Spleen (tissue), 11 donors: ENCODE results near the gene TEX36. TPM values are rescaled to one million over a fixed set of nuclear protein-coding genes. Genes with fewer than 3 reads are reported as not detected.
"Not testable (repeated sequence)": the region's sequence is repeated elsewhere in the genome, so short reads cannot be mapped to it uniquely, and the experiment has no call there.

Experiments used
- DNase-seq: peaks from one replicate; pipeline ENCODE4 v3.0.0-alpha.2; 2020
- H3K27ac ChIP-seq, 8 donors: fragments of 200-600 bp; sonication (generic) in 7 of 8; 1 replicate in 4 of 8; 2 replicates in 4 of 8; pipeline versions ENCODE4 v1.5.0 to v1.8.0; 2016 to 2021; ENCODE audit warnings: inconsistent platforms in 4 of 8, mild to moderate bottlenecking in 4 of 8, moderate library complexity in 1 of 8
- H3K27me3 ChIP-seq, 7 donors: fragments of 200-600 bp; sonication (generic) in 6 of 7; replicated peaks in 1 of 7; 1 replicate in 4 of 7; 2 replicates in 3 of 7; pipeline versions ENCODE4 v1.5.0 to v1.8.0; 2016 to 2021; ENCODE audit warnings: inconsistent platforms in 3 of 7, mild to moderate bottlenecking in 1 of 7
- H3K36me3 ChIP-seq, 6 donors: fragments of 200-600 bp; sonication (generic) in 5 of 6; 1 replicate in 4 of 6; 2 replicates in 2 of 6; pipeline versions ENCODE4 v1.5.0 to v1.8.0; 2016 to 2021; ENCODE audit warnings: inconsistent platforms in 2 of 6
- H3K4me1 ChIP-seq, 6 donors: fragments of 200-600 bp; sonication (generic) in 5 of 6; 1 replicate in 3 of 6; 2 replicates in 3 of 6; pipeline versions ENCODE4 v1.5.0 to v1.8.0; 2016 to 2021; ENCODE audit warnings: inconsistent platforms in 3 of 6
- H3K4me3 ChIP-seq, 8 donors: fragments of 200-600 bp; sonication (generic) in 7 of 8; 1 replicate in 4 of 8; 2 replicates in 4 of 8; pipeline versions ENCODE4 v1.5.0 to v1.8.0; 2016 to 2021; ENCODE audit warnings: inconsistent platforms in 4 of 8, mild to moderate bottlenecking in 4 of 8, moderate library complexity in 2 of 8
- H3K9me3 ChIP-seq, 8 donors: fragments of 200-600 bp; sonication (generic) in 7 of 8; 1 replicate in 4 of 8; 2 replicates in 4 of 8; pipeline versions ENCODE4 v1.5.0 to v1.8.0; 2016 to 2021; ENCODE audit warnings: inconsistent platforms in 4 of 8
- POLR2A ChIP-seq, 3 donors: fragments of 450-650 bp; IDR thresholded peaks; one replicate each; pipeline ENCODE4 v1.5.1; 2017; ENCODE audit warnings: antibody characterized with exemption in 3 of 3, mild to moderate bottlenecking in 1 of 3
- POLR2AphosphoS5 ChIP-seq, 3 donors: sonication (generic); formaldehyde crosslinking; IDR thresholded peaks; one replicate each; pipeline ENCODE4 v1.5.1; 2017; ENCODE audit warnings: antibody characterized with exemption in 3 of 3
- WGBS, 5 donors: extraction: QIAGEN DNeasy Blood & Tissue Kit in 3 of 5; methylation state at CpG; one replicate each; pipeline versions ENCODE4 v1.1.5 to v1.1.7; 2013 to 2018; 5-methylcytosine and 5-hydroxymethylcytosine counted together
- intact Hi-C: fragments of 100-400 bp; cut with DNase I; formaldehyde crosslinking; loops from one replicate; pipeline ENCODE4 v1.15.0; 2023; ENCODE audit warnings: low total_unique reads
- polyA plus RNA-seq, 3 donors: library from polyadenylated mRNA; stranded (reverse); fragments of 200-250 nt; gene quantifications; one replicate each; pipeline ENCODE4 v1.2.1, GENCODE V29; 2013
- total RNA-seq, 7 donors: library from RNA; depleted of rRNA in 3 of 7; stranded (reverse); fragments of >200 nt in 3 of 7; fragmentation: NEBNext Ultra II Directional in 4 of 7; extraction: Animal tissue kit (Norgen Biotek cat#: 25700) in 4 of 7; gene quantifications; one replicate each; pipeline versions ENCODE4 v1.1.0 to v1.2.1, GENCODE V29; 2016 to 2021
- TF ChIP-seq, protein P1 (sequence below), 11 experiments: fragments of 200-600 bp in 7 of 11; fragments of 450-650 bp in 4 of 11; sonication (generic) in 4 of 11; IDR thresholded peaks in 8 of 11; conservative IDR thresholded peaks in 3 of 11; 1 replicate in 7 of 11; 2 replicates in 4 of 11; pipeline versions ENCODE4 v1.4.0 to v1.8.0; 2016 to 2021; ENCODE audit warnings: antibody characterized with exemption in 11 of 11, inconsistent platforms in 4 of 11, mild to moderate bottlenecking in 1 of 11
- donor health status: healthy with polysubstance abuse.
- donor health status: DM: no; HTN: no; CAD: no; lungs with moderate emphysema.
- donor health status: DM: no; HTN: no; CAD: no.
- donor health status: Bipolar disorder and iron deficiency.
- donor health status: healthy.
- donor health status: DM: no; HTN: no; CAD: no.
- donor health status: DM: yes; HTN: yes; CAD: no.

The TEX36 gene
- total and polyA plus RNA-seq, 10 donors: not detected

DNA sequence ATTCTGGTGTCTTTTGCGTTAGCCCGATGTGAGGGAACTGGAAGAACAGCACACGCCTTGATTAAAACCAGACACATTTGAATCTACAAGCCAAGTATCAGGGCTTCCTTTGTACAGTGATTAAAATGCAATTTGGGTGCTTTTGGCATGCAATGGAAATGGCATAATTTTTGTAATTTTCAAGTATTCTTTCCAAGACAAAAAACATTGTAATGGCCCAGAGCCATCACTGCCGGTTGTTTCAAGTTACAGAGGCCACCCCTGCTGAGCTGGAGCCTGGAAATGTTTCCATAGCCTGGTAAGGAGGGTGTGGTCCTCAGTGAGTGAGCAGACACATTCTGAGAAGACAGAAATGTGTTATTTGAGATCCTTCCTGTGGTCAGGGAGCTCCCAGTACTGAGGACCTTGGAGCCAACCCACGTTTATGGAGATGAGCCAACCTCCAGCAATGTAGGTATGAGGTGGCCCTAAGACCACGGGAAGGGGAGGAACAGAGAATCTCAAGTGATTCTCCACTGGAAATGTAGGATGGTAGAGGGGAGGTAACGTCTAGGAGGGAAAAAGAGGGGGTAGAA is 20.9 kb downstream of the TEX36 start:
- no peak for DNase-seq
- H3K27me3 ChIP-seq: no peaks in the 10 kb centered on the region
- H3K4me3 ChIP-seq: no peak overlapping the region
- H3K27ac ChIP-seq: no peak overlapping the region
- H3K36me3 ChIP-seq: no peaks in the 10 kb centered on the region
- intact Hi-C loops: no loop called here
- 65 to 78% (median 67%) methylated on average over 7 of the region's 7 CpGs for WGBS, 5 donors
- peaks cover 0 to 18% (median 10%) of the 10 kb centered on the region in 8 donors for H3K9me3 ChIP-seq
- H3K4me1 ChIP-seq: no peaks in the 10 kb centered on the region
- TF ChIP-seq, protein P1, sequence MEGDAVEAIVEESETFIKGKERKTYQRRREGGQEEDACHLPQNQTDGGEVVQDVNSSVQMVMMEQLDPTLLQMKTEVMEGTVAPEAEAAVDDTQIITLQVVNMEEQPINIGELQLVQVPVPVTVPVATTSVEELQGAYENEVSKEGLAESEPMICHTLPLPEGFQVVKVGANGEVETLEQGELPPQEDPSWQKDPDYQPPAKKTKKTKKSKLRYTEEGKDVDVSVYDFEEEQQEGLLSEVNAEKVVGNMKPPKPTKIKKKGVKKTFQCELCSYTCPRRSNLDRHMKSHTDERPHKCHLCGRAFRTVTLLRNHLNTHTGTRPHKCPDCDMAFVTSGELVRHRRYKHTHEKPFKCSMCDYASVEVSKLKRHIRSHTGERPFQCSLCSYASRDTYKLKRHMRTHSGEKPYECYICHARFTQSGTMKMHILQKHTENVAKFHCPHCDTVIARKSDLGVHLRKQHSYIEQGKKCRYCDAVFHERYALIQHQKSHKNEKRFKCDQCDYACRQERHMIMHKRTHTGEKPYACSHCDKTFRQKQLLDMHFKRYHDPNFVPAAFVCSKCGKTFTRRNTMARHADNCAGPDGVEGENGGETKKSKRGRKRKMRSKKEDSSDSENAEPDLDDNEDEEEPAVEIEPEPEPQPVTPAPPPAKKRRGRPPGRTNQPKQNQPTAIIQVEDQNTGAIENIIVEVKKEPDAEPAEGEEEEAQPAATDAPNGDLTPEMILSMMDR (IDR thresholded peaks at IDR 0.05 in 8 of 11, conservative IDR thresholded peaks at IDR 0.05 in 3 of 11): no peak
- TF ChIP-seq POLR2AphosphoS5 (IDR thresholded peaks at IDR 0.05) (no peak), POLR2A (IDR thresholded peaks at IDR 0.05) (no peak)

DNA sequence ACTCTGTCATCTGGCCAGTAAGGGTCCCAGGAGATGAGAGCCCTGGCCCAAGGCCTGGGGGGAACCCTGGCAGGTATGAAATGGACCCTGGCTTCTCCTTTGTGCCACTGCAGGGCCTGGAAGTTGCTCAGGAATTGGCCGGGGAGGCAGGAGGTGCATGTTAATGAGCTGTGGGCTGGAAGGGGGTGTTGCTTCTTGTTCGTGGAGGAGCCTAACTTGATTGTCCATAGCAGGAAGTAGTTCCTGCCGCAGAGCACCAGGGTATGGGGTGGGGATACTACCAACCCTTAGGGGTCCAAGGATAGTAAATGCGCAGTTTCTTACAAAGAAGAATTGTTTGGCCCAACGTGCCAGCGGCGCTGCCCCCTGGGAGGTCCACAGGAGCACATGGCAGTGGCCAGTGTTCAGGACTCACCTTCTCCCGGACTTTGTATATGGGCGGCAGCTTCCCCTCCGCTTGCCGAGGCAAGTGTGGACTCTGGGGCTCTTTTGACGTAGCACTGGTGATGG is 21.5 kb downstream of the TEX36 start:
- WGBS, 5 donors: 81 to 91% (median 84%) methylated on average over 12 of the region's 12 CpGs

DNA sequence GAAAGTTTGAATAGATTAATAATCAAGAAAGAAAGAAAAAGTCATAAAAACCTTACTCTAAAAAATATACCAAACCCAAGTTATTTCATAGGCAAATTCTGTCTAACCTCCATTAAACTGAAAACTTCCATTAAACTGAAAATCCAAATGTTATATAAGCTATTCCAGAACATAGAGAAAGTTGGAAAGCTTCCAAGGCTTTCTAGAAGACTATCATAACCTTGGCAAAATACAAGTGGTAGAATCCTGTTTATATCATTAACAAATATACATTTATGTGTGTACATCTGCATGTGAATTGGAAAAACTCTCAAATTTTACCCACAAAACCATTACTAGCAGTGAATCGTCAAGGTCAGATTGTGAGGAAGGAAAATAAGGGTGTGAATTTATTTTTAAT is 23.9 kb downstream of the TEX36 start:
- Histone ChIP-seq H3K4me1 (no peaks in the 10 kb centered on the region), H3K27me3 (no peaks in the 10 kb centered on the region), H3K36me3 (no peaks in the 10 kb centered on the region), H3K4me3 (no peak overlapping the region), H3K27ac (no peak overlapping the region), H3K9me3 (no peaks in the 10 kb centered on the region)
- 65 to 86% (median 72%) methylated on average over 1 of the region's 1 CpG for WGBS, 5 donors
- intact Hi-C loops: no loop called here
- TF ChIP-seq, protein P1 (IDR thresholded peaks at IDR 0.05 in 8 of 11, conservative IDR thresholded peaks at IDR 0.05 in 3 of 11): no peak
- TF ChIP-seq POLR2AphosphoS5 (IDR thresholded peaks at IDR 0.05) (no peak), POLR2A (IDR thresholded peaks at IDR 0.05) (no peak)
- DNase-seq: no peak

More for the DNA sequence above, 21.5 kb downstream of the TEX36 start:
- H3K36me3 ChIP-seq: no peaks in the 10 kb centered on the region
- intact Hi-C loops: no loop called here
- H3K4me1 ChIP-seq: no peaks in the 10 kb centered on the region
- no peak overlapping the region for H3K4me3 ChIP-seq
- no peak for DNase-seq
- H3K27me3 ChIP-seq: no peaks in the 10 kb centered on the region
- H3K9me3 ChIP-seq: peaks cover 0 to 12% (median 6%) of the 10 kb centered on the region in 8 donors
- TF ChIP-seq POLR2AphosphoS5 (IDR thresholded peaks at IDR 0.05) (no peak), POLR2A (IDR thresholded peaks at IDR 0.05) (no peak)
- TF ChIP-seq, protein P1 (IDR thresholded peaks at IDR 0.05 in 8 of 11, conservative IDR thresholded peaks at IDR 0.05 in 3 of 11): no peak
- H3K27ac ChIP-seq: no peak overlapping the region

DNA sequence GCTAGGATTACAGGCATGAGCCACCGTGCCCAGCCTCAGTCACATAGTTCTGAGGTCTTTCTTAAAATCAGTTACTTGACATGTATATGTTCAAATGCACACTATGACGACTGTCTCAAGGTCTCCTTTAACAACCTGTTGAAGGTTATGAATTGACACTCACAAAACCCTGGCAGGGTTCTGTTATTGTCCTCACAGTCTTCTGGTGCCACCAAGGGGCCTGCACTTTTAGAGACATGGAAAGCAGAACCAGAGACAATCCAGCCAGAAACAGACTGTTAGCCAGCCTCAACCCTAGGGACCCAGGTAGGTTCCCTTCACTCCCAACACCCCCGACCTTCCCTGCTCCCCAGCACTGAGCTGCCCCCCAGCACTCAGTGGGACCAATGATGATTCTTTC is 26.4 kb downstream of the TEX36 start:
- Histone ChIP-seq H3K27me3 (no peaks in the 10 kb centered on the region), H3K4me3 (no peak overlapping the region), H3K27ac (no peak overlapping the region), H3K36me3 (no peaks in the 10 kb centered on the region), H3K4me1 (no peaks in the 10 kb centered on the region), H3K9me3 (no peaks in the 10 kb centered on the region)
- TF ChIP-seq, protein P1 (IDR thresholded peaks at IDR 0.05 in 8 of 11, conservative IDR thresholded peaks at IDR 0.05 in 3 of 11): no peak
- TF ChIP-seq POLR2AphosphoS5 (IDR thresholded peaks at IDR 0.05): no peak
- no peak for TF ChIP-seq POLR2A (IDR thresholded peaks at IDR 0.05)
- DNase-seq: no peak
- WGBS, 5 donors: 63 to 85% (median 70%) methylated on average over 3 of the region's 3 CpGs
- intact Hi-C loops: no loop called here

DNA sequence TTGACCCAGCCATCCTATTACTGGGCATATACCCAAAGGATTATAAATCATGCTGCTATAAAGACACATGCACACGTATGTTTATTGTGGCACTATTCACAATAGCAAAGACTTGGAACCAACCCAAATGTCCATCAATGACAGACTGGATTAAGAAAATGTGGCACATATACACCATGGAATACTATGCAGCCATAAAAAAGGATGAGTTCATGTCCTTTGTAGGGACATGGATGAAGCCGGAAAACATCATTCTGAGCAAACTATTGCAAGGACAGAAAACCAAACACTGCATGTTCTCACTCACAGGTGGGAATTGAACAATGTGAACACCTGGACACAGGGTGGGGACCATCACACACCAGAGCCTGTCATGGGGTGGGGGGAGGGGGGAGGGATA is 29.9 kb downstream of the TEX36 start:
- intact Hi-C loops: not testable (repeated sequence)

More for the DNA sequence above, 29.9 kb downstream of the TEX36 start:
- peaks cover 0 to 12% (median 2%) of the 10 kb centered on the region in 8 donors for H3K9me3 ChIP-seq
- not testable (repeated sequence) for H3K4me1 ChIP-seq, H3K27ac ChIP-seq, H3K27me3 ChIP-seq, DNase-seq, H3K4me3 ChIP-seq, H3K36me3 ChIP-seq
- 77 to 95% (median 89%) methylated on average over 1 to 2 of the region's 2 CpGs for WGBS, 5 donors
